ENCODE data around the gene IFT122. TPM values are rescaled to one million over a fixed set of nuclear protein-coding genes. Genes with fewer than 3 reads are reported as not detected.
"Not testable (repeated sequence)": the region's sequence is repeated elsewhere in the genome, so short reads cannot be mapped to it uniquely, and the experiment has no call there.

IFT122 gene, protein sequence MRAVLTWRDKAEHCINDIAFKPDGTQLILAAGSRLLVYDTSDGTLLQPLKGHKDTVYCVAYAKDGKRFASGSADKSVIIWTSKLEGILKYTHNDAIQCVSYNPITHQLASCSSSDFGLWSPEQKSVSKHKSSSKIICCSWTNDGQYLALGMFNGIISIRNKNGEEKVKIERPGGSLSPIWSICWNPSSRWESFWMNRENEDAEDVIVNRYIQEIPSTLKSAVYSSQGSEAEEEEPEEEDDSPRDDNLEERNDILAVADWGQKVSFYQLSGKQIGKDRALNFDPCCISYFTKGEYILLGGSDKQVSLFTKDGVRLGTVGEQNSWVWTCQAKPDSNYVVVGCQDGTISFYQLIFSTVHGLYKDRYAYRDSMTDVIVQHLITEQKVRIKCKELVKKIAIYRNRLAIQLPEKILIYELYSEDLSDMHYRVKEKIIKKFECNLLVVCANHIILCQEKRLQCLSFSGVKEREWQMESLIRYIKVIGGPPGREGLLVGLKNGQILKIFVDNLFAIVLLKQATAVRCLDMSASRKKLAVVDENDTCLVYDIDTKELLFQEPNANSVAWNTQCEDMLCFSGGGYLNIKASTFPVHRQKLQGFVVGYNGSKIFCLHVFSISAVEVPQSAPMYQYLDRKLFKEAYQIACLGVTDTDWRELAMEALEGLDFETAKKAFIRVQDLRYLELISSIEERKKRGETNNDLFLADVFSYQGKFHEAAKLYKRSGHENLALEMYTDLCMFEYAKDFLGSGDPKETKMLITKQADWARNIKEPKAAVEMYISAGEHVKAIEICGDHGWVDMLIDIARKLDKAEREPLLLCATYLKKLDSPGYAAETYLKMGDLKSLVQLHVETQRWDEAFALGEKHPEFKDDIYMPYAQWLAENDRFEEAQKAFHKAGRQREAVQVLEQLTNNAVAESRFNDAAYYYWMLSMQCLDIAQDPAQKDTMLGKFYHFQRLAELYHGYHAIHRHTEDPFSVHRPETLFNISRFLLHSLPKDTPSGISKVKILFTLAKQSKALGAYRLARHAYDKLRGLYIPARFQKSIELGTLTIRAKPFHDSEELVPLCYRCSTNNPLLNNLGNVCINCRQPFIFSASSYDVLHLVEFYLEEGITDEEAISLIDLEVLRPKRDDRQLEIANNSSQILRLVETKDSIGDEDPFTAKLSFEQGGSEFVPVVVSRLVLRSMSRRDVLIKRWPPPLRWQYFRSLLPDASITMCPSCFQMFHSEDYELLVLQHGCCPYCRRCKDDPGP
- total RNA-seq (ENCODE audit: low replicate concordance): 16.9 and 41.6 TPM in 2 replicates
- long read RNA-seq, transcript IFT122-202 (29 exons, 3,841 nt): major isoform, 17 of 52 reads
- long read RNA-seq, partial matches to known transcripts: 3 of 52 reads
- long read RNA-seq, other reads (novel, unspliced or antisense): 30 of 52 reads

DNA sequence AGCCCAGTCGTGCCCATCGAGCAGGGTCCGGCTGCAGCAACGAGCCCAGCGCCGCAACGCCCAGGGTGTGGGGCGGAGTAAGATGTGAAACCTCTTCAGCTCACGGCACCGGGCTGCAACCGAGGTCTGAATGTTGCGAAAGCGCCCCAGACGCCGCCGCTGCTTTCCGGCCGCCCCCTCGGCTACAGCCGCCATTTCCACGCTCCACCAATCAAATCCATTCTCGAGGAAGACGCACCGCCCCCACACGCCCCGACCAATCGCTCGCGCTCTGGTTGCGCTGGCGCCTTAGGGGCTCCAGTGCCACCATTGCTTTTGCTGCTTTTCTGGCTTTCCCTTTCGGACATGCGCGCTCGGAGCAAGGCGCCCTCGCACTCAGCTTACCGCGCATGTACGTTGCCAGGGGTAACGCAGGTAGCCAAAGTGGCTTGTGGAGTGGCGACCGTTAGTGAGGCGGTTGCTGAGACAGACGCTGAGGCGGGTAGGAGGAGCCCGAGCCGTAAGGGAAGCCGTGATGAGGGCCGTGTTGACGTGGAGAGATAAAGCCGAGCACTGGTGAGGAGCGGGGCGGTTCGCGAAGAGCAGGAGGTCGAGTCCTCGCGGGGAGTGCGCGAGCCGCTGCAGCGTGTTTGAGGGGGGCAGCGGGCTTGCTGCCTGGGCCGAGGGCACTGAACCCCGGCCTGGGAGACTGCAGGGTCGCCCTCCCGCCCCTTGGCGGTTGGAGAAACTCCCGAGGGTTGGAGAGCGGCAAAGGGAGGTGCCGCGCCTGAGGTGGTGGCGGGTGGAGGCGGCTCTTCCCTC, at the start of gene IFT122, which contains the start of gene MBD4:
Gene IFT122 (plus strand): TSS at position 408 of the 801 bp plus-strand sequence. CDS start 107 bp downstream, at position 515.
Gene MBD4 (minus strand): TSS at position 132 of the 801 bp plus-strand sequence. CDS start 115 bp downstream, at position 17.
- H3K4me1 Mint-ChIP-seq (ENCODE audit: unreplicated experiment): peaks cover 45% of the 10 kb centered on the region
- no peaks in the 10 kb centered on the region for H3K27me3 Mint-ChIP-seq
- peak; percentile 98 for DNase-seq (ENCODE audit: extremely low spot score, unreplicated experiment)
- H3K4me3 Mint-ChIP-seq: peak within 1 kb of the TSS; percentile 96
- TF ChIP-seq, protein P1, sequence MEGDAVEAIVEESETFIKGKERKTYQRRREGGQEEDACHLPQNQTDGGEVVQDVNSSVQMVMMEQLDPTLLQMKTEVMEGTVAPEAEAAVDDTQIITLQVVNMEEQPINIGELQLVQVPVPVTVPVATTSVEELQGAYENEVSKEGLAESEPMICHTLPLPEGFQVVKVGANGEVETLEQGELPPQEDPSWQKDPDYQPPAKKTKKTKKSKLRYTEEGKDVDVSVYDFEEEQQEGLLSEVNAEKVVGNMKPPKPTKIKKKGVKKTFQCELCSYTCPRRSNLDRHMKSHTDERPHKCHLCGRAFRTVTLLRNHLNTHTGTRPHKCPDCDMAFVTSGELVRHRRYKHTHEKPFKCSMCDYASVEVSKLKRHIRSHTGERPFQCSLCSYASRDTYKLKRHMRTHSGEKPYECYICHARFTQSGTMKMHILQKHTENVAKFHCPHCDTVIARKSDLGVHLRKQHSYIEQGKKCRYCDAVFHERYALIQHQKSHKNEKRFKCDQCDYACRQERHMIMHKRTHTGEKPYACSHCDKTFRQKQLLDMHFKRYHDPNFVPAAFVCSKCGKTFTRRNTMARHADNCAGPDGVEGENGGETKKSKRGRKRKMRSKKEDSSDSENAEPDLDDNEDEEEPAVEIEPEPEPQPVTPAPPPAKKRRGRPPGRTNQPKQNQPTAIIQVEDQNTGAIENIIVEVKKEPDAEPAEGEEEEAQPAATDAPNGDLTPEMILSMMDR (conservative IDR thresholded peaks at IDR 0.05): no peak
- H3K36me3 Mint-ChIP-seq: peaks cover 6% of the 10 kb centered on the region
- no peaks in the 10 kb centered on the region for H3K9me3 Mint-ChIP-seq
- peak within 1 kb of the TSS; percentile 96 for H3K27ac Mint-ChIP-seq

DNA sequence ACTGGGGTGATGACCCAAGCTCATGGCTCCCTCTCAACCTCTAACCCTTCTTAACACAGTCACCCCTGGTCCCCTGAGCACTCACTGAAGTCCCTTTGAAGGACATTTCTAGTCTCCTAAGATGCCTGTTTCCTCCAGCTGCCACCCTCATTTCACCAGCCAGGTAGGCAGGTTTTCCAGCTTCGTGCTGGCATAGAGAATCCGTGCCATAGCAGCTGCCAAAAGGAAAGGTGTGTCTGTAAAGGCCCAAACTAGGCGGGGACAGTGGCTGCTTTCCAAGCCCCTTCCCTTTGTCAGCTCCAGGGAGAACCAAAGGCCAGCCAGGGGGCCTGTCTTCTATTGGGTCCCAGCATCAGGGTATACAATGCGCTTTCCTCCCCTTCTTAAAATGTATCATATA, 48.4 kb upstream of the IFT122 start:
- not testable (repeated sequence) for H3K4me1 Mint-ChIP-seq (ENCODE audit: unreplicated experiment); H3K27ac Mint-ChIP-seq; H3K9me3 Mint-ChIP-seq; H3K4me3 Mint-ChIP-seq; H3K27me3 Mint-ChIP-seq; DNase-seq (ENCODE audit: extremely low spot score, unreplicated experiment)
- H3K36me3 Mint-ChIP-seq: peaks cover 18% of the 10 kb centered on the region

DNA sequence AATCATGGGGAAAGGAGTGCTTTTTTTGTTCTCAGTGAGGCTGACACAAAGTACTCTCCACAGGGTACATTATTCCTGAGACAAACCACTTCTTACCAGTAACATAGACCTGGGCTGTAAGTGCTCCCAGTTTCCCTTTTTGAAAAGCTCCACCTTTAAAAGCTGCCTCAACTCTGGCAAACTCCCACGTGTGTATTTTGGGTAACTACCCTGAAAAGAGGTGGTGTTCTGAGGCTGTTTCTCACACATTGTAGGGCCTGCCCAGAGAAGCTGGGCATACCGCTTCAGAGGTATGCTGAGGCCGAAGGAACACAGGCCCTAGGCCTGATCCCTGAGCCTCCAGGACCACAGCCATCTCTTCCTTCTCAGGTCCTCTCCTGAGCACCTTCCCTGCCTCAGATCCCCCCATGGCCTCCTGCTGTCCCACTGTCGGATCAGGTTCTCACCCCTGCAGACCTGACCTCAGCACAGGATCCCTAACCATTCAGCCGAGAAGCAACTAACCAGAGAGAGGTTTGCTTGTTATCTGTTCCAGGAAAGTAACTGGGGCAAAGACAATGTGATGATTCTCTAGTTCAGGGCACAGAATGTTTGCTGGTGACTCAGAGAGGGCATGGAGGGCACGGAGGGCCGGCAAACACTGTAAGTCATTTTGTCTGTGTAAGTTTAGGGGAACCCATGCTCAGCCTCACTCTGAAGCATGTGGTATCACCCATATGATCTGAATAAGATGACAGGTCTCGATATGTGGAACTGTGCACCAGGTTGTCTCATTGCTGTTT, 47.7 kb upstream of the IFT122 start:
- H3K4me3 Mint-ChIP-seq: not testable (repeated sequence)
- peaks cover 13% of the 10 kb centered on the region for H3K36me3 Mint-ChIP-seq

DNA sequence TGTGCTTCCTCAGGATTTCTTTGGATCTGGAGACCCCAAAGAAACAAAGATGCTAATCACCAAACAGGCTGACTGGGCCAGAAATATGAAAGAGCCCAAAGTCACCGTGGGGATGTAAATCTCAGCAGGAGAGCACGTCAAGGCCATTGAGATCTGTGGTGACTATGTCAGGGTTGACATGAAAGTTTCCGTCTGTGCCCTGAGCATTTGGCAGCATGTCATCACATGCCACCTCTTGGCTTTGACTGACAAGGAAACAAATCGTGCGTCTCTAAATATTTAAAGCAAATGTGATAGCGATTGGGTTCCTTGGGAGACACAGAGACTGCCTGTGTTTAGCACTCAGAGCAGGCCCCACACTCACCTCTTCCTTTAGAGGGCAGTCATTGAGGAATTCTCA, 46.8 kb upstream of the IFT122 start:
- Mint-ChIP-seq H3K27me3 (no peaks in the 10 kb centered on the region), H3K36me3 (peaks cover 7% of the 10 kb centered on the region), H3K4me3 (no peak overlapping the region), H3K9me3 (no peaks in the 10 kb centered on the region), H3K4me1 (ENCODE audit: unreplicated experiment) (peaks cover 16% of the 10 kb centered on the region), H3K27ac (no peak overlapping the region)
- TF ChIP-seq, protein P1 (conservative IDR thresholded peaks at IDR 0.05): no peak
- DNase-seq (ENCODE audit: extremely low spot score, unreplicated experiment): no peak

More for the DNA sequence above, 47.7 kb upstream of the IFT122 start:
- not testable (repeated sequence) for H3K27ac Mint-ChIP-seq; DNase-seq (ENCODE audit: extremely low spot score, unreplicated experiment); H3K9me3 Mint-ChIP-seq; H3K27me3 Mint-ChIP-seq
- peaks cover 10% of the 10 kb centered on the region for H3K4me1 Mint-ChIP-seq (ENCODE audit: unreplicated experiment)

DNA sequence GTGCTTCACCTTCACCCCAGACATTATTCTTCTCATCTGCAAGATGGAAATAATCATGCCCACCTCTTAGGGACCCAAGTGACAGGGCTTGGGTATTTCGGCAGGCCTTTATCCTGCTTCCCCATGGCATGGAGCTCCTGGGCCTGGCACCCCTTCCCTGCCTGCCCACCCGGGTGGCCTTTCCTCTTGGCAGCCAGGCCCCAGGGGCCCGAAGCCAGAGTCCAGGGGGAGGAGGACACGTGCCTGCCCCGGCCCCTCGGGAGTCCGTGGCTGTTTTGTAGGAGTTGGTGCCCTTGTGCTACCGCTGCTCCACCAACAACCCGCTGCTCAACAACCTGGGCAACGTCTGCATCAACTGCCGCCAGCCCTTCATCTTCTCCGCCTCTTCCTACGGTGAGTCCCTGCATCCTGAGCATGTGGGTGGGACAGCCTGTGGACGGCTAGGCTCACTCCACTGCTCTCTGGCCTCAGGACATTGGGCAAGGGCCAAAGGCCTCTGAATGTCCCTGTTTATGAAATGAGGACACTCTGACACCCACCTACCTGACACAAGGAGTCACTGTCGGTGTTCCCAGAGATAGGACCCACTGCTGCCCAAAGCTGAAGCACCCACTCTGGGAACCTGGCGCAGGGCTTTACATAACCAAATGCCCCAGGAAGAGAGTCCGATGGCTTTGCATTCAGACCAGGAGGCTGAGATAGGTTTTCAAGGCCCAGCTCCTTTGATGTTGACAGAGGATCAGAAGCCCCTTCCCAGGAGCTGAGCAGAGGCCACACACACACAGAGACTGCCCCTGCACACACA, 46.1 kb upstream of the IFT122 start:
- H3K36me3 Mint-ChIP-seq; H3K9me3 Mint-ChIP-seq; H3K27me3 Mint-ChIP-seq; H3K4me3 Mint-ChIP-seq; DNase-seq (ENCODE audit: extremely low spot score, unreplicated experiment); H3K27ac Mint-ChIP-seq: not testable (repeated sequence)
- peaks cover 21% of the 10 kb centered on the region for H3K4me1 Mint-ChIP-seq (ENCODE audit: unreplicated experiment)

Data from type B pancreatic cell (in vitro differentiated cells).